ENCODE measurements around the gene DEDD. TPM values are rescaled to one million over a fixed set of nuclear protein-coding genes. Genes with fewer than 3 reads are reported as not detected.

The DEDD gene
- total RNA-seq, 1 experiment from 2014 or later: 29.8 TPM

DNA sequence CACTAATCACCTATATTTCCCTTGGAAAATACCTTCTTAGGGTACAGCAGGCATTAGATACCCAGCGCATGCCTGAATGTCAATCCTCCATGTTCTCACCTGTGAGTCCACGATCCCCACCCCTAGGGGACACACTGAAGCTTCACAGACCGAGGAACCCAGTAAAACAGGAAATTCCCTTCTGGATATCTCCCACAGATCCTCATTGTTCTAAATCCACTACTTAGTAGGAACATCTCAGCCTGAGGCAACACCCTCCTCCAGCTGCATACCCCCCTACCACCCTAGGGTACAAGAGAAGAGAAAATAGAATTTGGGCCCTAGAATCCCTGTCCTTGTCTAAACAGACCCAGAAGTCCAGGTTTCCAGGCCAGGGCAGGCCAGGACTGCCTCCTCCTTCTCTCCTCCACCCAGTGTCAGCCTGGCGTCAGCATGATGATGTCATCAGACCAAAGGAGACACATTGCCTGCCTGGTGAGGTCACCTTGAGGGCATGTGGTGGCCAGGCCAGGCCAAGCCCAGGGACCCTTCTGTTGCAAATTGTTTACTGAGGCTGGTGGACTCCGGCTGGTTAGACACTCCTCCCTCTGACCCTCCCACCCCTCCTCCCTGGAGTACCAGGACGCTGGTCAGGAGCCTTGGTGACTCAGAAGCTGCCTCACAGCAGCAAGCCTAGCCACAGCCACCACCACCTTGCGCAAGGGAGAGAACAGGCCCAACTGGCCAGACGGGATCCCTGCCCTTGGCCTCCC is 49.3 kb downstream of the DEDD start:
- no peaks in the 10 kb centered on the region for H3K9me2 ChIP-seq (ENCODE audit: insufficient read depth)
- peak overlapping the region; percentile 92 for H3K4me2 ChIP-seq
- H3K79me2 ChIP-seq (ENCODE audit: low read depth): peaks cover 68% of the 10 kb centered on the region
- no peaks in the 10 kb centered on the region for H3K27me3 ChIP-seq (ENCODE audit: insufficient read depth, low read depth)
- H3F3A ChIP-seq (ENCODE audit: insufficient read depth, low read depth): peaks cover 30% of the 10 kb centered on the region; the same call in 1 of the 2 replicates
- intact Hi-C loops (cut with micrococcal nuclease; ENCODE audit: unreplicated experiment): loop anchor here (1.0 to 2.0 kb wide), 3 partner anchors 14 to 70 kb away; partner anchors contain the start of gene USF1
- peaks cover 75% of the 10 kb centered on the region for H3K4me1 ChIP-seq (replicated peaks; ENCODE audit: insufficient read depth)
- peak overlapping the region; percentile 4; the same call in 1 of the 2 replicates for H3K4me3 ChIP-seq
- TSS peak; percentile 47 for BruUV-seq (replicated peaks)
- ChIA-PET CTCF (interaction anchor here (0.6 kb wide), 1 partner anchor 93 kb away, joined by 8 read pairs; no protein-coding TSS in a partner anchor), POLR2A (ENCODE audit: unreplicated experiment) (interaction anchor here (0.5 kb wide), 1 partner anchor 38 kb away, joined by 4 read pairs; the partner anchor contains the start of gene USF1)
- H2AFZ ChIP-seq: no peak overlapping the region
- peak; percentile 96 to 98 for DNase-seq
- H4K20me1 ChIP-seq (ENCODE audit: insufficient read depth): no peaks in the 10 kb centered on the region
- no peaks in the 10 kb centered on the region for H3K36me3 ChIP-seq (ENCODE audit: low read depth)
- TF ChIP-seq, protein P1, sequence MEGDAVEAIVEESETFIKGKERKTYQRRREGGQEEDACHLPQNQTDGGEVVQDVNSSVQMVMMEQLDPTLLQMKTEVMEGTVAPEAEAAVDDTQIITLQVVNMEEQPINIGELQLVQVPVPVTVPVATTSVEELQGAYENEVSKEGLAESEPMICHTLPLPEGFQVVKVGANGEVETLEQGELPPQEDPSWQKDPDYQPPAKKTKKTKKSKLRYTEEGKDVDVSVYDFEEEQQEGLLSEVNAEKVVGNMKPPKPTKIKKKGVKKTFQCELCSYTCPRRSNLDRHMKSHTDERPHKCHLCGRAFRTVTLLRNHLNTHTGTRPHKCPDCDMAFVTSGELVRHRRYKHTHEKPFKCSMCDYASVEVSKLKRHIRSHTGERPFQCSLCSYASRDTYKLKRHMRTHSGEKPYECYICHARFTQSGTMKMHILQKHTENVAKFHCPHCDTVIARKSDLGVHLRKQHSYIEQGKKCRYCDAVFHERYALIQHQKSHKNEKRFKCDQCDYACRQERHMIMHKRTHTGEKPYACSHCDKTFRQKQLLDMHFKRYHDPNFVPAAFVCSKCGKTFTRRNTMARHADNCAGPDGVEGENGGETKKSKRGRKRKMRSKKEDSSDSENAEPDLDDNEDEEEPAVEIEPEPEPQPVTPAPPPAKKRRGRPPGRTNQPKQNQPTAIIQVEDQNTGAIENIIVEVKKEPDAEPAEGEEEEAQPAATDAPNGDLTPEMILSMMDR (conservative IDR thresholded peaks at IDR 0.05): no peak
- TF ChIP-seq EZH2 (IDR thresholded peaks at IDR 0.05; ENCODE audit: low read depth): no peak
- H3K27ac ChIP-seq: peak overlapping the region; percentile 81
- H3K9me3 ChIP-seq (ENCODE audit: insufficient read depth, low read depth): no peaks in the 10 kb centered on the region

DNA sequence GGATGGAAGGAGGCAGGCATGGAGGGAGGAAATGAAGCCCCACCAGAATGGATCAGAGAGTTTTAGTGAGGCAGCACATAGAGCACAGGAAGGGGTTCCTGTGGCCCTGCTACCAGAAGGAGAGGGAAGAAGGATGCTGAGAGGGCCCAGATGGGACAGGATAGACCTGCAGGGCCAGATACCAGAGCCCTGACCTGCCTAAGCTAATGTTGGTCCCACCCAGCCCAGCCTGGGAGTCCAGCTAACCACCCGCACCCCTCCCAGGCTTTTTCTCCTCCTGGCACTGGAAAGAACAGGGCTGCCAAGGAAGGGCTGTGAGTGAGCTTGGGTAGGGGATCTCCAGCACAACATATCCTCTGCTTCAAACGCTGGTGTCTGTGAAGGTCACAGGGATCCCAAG is 50.0 kb downstream of the DEDD start:
- no TSS peak for BruUV-seq (replicated peaks)
- Histone ChIP-seq H3K36me3 (ENCODE audit: low read depth) (no peaks in the 10 kb centered on the region), H3K79me2 (ENCODE audit: low read depth) (peaks cover 61% of the 10 kb centered on the region), H4K20me1 (ENCODE audit: insufficient read depth) (no peaks in the 10 kb centered on the region), H3K27ac (peak overlapping the region; percentile 81), H3K4me2 (peak overlapping the region; percentile 50), H3F3A (ENCODE audit: insufficient read depth, low read depth) (peaks cover 30% of the 10 kb centered on the region; the same call in 1 of the 2 replicates), H3K27me3 (ENCODE audit: insufficient read depth, low read depth) (no peaks in the 10 kb centered on the region), H2AFZ (no peak overlapping the region), H3K4me1 (replicated peaks; ENCODE audit: insufficient read depth) (peaks cover 68% of the 10 kb centered on the region), H3K9me3 (ENCODE audit: insufficient read depth, low read depth) (no peaks in the 10 kb centered on the region), H3K4me3 (peak overlapping the region; percentile 4; the same call in 1 of the 2 replicates), H3K9me2 (ENCODE audit: insufficient read depth) (no peaks in the 10 kb centered on the region)
- ChIA-PET POLR2A (ENCODE audit: unreplicated experiment) (no interaction called here), CTCF (no interaction called here)
- peak; percentile 70 to 75 for DNase-seq
- intact Hi-C loops (cut with micrococcal nuclease; ENCODE audit: unreplicated experiment): loop anchor here (2.0 kb wide), 2 partner anchors 14 to 38 kb away; partner anchors contain the start of gene USF1
- no peak for TF ChIP-seq EZH2 (IDR thresholded peaks at IDR 0.05; ENCODE audit: low read depth)
- TF ChIP-seq, protein P1 (conservative IDR thresholded peaks at IDR 0.05): no peak

DNA sequence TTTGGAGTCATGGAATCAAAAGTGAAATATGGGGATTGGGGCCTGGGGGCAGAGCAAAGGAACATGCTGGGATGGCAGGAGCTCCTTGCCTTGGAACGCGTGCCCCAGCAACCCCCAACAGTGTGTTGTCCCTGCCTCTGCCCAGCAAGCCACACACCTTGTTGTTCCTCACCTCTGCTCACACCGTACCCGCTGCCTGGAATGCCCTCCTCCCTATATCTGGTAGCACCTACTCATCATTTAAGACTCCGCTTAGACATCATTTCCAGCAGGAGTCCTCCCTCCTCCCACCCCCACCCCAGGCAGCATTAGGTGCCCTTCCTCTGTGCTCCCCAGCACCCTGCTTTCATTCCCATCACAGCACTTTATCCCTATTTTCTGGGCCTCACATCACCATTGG is 50.9 kb downstream of the DEDD start:
- intact Hi-C loops (cut with micrococcal nuclease; ENCODE audit: unreplicated experiment): no loop called here
- ChIA-PET CTCF (no interaction called here), POLR2A (ENCODE audit: unreplicated experiment) (interaction anchor here (0.5 to 0.6 kb wide), 2 partner anchors 30 to 685 kb away, joined by 3 to 17 read pairs; no protein-coding TSS in a partner anchor)
- no peak for TF ChIP-seq EZH2 (IDR thresholded peaks at IDR 0.05; ENCODE audit: low read depth)
- peaks cover 59% of the 10 kb centered on the region for H3K4me1 ChIP-seq (replicated peaks; ENCODE audit: insufficient read depth)
- no peak overlapping the region for H2AFZ ChIP-seq
- peaks cover 24% of the 10 kb centered on the region; the same call in 1 of the 2 replicates for H3F3A ChIP-seq (ENCODE audit: insufficient read depth, low read depth)
- peaks cover 51% of the 10 kb centered on the region for H3K79me2 ChIP-seq (ENCODE audit: low read depth)
- no peaks in the 10 kb centered on the region for H4K20me1 ChIP-seq (ENCODE audit: insufficient read depth)
- H3K36me3 ChIP-seq (ENCODE audit: low read depth): no peaks in the 10 kb centered on the region
- no peak for DNase-seq
- no peak overlapping the region for H3K4me3 ChIP-seq
- H3K9me2 ChIP-seq (ENCODE audit: insufficient read depth): no peaks in the 10 kb centered on the region
- no peaks in the 10 kb centered on the region for H3K9me3 ChIP-seq (ENCODE audit: insufficient read depth, low read depth)
- no TSS peak for BruUV-seq (replicated peaks)
- H3K27ac ChIP-seq: 0 out of 2 replicates have a peak overlapping the region, but pooled peaks have one; percentile 81
- H3K27me3 ChIP-seq (ENCODE audit: insufficient read depth, low read depth): no peaks in the 10 kb centered on the region
- no peak overlapping the region for H3K4me2 ChIP-seq

Data from PC-9 (cell line).